ENCODE results near the gene PCA3.

- TF ChIP-seq POLR2A (IDR thresholded peaks at IDR 0.05) (no peak), CTCF (IDR thresholded peaks at IDR 0.05 in 8 of 11, conservative IDR thresholded peaks at IDR 0.05 in 3 of 11) (no peak), POLR2AphosphoS5 (IDR thresholded peaks at IDR 0.05) (no peak)
These were observed 34.3 kb downstream of the PCA3 start for GRCh38 chr9:76798527-76798926.
